Esophagus squamous epithelium (tissue), 5 donors: ENCODE results near the gene IL3RA. TPM values are rescaled to one million over a fixed set of nuclear protein-coding genes. Genes with fewer than 3 reads are reported as not detected.
"Not testable (repeated sequence)": the region's sequence is repeated elsewhere in the genome, so short reads cannot be mapped to it uniquely, and the experiment has no call there.

ENCODE experiments used
- DNase-seq: peaks from one replicate; lab custom pipeline; 2025; lab: John Stamatoyannopoulos, UW
- H3K27ac ChIP-seq, 4 donors: fragments of 200-600 bp; sonication (generic); one replicate each; pipeline ENCODE4 v1.5.1; 2016 to 2019; ENCODE audit warnings: mild to moderate bottlenecking in 1 of 4
- H3K27me3 ChIP-seq, 4 donors: fragments of 200-600 bp; sonication (generic); 1 replicate in 3 of 4; 2 replicates in 1 of 4; pipeline versions ENCODE4 v1.5.1 to v1.6.0; 2017 to 2021; ENCODE audit warnings: antibody characterized with exemption in 1 of 4
- H3K36me3 ChIP-seq, 3 donors: fragments of 200-600 bp; sonication (generic); one replicate each; pipeline ENCODE4 v1.5.1; 2016 to 2019
- H3K4me1 ChIP-seq, 3 donors: fragments of 200-600 bp; sonication (generic); one replicate each; pipeline ENCODE4 v1.5.1; 2017 to 2019
- H3K4me3 ChIP-seq, 4 donors: fragments of 200-600 bp; sonication (generic); 1 replicate in 3 of 4; 2 replicates in 1 of 4; pipeline ENCODE4 v1.5.1; 2016 to 2019; ENCODE audit warnings: mild to moderate bottlenecking in 2 of 4, moderate library complexity in 1 of 4
- H3K9me3 ChIP-seq, 3 donors: fragments of 200-600 bp; sonication (generic); one replicate each; pipeline ENCODE4 v1.5.1; 2016 to 2019
- POLR2A ChIP-seq, 4 donors: fragments of 450-650 bp; IDR thresholded peaks; one replicate each; pipeline ENCODE4 v1.6.1; 2017; ENCODE audit warnings: antibody characterized with exemption in 4 of 4, mild to moderate bottlenecking in 4 of 4, moderate library complexity in 3 of 4
- WGBS, 2 donors: methylation state at CpG; one replicate each; pipeline ENCODE4 v1.1.5; 2018; 5-methylcytosine and 5-hydroxymethylcytosine counted together
- intact Hi-C: fragments of 100-400 bp; cut with DNase I; formaldehyde crosslinking; loops from one replicate; pipeline ENCODE4 v1.15.0; 2022
- total RNA-seq, 4 donors: library from RNA; depleted of rRNA; stranded (reverse); fragments of >200 nt; gene quantifications; one replicate each; pipeline ENCODE4 v1.1.0, GENCODE V29; 2016
- TF ChIP-seq, protein P1 (sequence below), 6 experiments: fragments of 450-650 bp in 4 of 6; fragments of 200-600 bp in 2 of 6; sonication (generic) in 2 of 6; IDR thresholded peaks; one replicate each; pipeline ENCODE4 v1.5.1; 2016 to 2019; ENCODE audit warnings: antibody characterized with exemption in 6 of 6, mild to moderate bottlenecking in 4 of 6, moderate library complexity in 4 of 6
- donor health status: DM: yes; HTN: yes; CAD: no.

The IL3RA gene
- total RNA-seq, 4 donors from 2014 or later = 0.92 to 12.3 (median 5.9) TPM; not detected in 1

DNA sequence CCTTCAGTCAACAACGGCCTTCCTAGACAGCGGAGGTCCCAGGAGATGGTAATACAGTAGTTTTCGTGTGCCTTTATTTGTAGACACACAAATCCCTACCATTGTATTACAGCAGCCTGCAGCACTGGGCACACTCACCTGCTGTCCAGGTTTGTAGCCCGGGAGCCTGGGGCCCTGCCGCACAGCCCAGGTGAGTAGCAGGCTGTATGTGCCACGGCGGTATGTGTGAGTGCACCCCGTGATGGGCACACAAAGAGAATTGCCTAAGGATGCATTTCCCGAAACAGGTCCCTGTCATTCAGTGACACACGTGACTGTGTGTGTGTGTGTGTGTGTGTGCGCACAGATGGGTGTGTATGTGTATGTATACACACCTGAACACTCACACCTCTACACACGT lies 63.5 kb downstream of the IL3RA start:
- 75 to 92% methylated on average over 12 of the region's 12 CpGs for WGBS, 2 donors
- Histone ChIP-seq H3K27ac (no peak overlapping the region), H3K9me3 (no peaks in the 10 kb centered on the region), H3K4me3 (no peak overlapping the region), H3K27me3 (no peaks in the 10 kb centered on the region), H3K36me3 (peaks cover 0 to 86% (median 16%) of the 10 kb centered on the region in 3 donors), H3K4me1 (peaks cover 0 to 11% (median 0%) of the 10 kb centered on the region in 3 donors)
- intact Hi-C loops = no loop called here
- no peak for DNase-seq
- no peak for TF ChIP-seq POLR2A (IDR thresholded peaks at IDR 0.05)
- TF ChIP-seq, protein P1, sequence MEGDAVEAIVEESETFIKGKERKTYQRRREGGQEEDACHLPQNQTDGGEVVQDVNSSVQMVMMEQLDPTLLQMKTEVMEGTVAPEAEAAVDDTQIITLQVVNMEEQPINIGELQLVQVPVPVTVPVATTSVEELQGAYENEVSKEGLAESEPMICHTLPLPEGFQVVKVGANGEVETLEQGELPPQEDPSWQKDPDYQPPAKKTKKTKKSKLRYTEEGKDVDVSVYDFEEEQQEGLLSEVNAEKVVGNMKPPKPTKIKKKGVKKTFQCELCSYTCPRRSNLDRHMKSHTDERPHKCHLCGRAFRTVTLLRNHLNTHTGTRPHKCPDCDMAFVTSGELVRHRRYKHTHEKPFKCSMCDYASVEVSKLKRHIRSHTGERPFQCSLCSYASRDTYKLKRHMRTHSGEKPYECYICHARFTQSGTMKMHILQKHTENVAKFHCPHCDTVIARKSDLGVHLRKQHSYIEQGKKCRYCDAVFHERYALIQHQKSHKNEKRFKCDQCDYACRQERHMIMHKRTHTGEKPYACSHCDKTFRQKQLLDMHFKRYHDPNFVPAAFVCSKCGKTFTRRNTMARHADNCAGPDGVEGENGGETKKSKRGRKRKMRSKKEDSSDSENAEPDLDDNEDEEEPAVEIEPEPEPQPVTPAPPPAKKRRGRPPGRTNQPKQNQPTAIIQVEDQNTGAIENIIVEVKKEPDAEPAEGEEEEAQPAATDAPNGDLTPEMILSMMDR (IDR thresholded peaks at IDR 0.05) = no peak

DNA sequence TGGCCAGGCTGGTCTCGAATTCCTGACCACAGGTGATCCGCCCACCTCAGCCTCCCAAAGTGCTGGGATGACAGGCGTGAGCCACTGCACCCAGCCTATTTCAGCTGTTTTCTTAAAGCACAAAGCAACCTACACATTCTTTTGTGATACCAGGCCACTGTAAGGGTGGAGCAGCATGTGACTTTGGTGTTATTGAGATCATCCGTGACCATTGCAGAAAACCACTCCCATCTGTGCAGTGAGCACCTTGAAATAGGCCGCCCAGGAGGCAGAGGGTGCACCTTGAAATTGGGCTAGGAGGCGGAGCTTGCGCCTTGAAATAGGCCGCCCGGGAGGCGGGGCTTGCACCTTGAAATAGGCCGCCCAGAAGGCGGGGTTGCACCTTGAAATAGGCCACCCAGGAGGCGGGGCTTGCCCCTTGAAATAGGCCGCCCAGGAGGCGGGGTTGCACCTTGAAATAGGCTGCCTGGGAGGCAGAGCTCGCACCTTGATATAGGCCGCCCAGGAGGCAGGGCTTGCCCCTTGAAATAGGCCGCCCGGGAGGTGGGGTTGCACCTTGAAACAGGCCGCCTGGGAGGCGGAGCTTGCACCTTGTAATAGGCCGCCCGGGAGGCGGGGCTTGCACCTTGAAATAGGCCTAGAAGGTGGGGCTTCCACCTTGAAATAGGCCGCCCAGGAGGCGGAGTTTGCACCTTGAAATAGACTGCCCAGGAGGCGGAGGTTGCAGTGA lies 64.3 kb downstream of the IL3RA start:
- Histone ChIP-seq H3K27me3 (no peaks in the 10 kb centered on the region), H3K9me3 (no peaks in the 10 kb centered on the region), H3K36me3 (peaks cover 0 to 92% (median 21%) of the 10 kb centered on the region in 3 donors), H3K27ac (no peak overlapping the region), H3K4me3 (no peak overlapping the region), H3K4me1 (peaks cover 0 to 8% (median 0%) of the 10 kb centered on the region in 3 donors)
- intact Hi-C loops = no loop called here
- WGBS, 2 donors = 78 to 80% methylated on average over 9 to 11 of the region's 27 CpGs
- no peak for DNase-seq
- no peak for TF ChIP-seq POLR2A (IDR thresholded peaks at IDR 0.05)
- TF ChIP-seq, protein P1 (IDR thresholded peaks at IDR 0.05) = no peak

DNA sequence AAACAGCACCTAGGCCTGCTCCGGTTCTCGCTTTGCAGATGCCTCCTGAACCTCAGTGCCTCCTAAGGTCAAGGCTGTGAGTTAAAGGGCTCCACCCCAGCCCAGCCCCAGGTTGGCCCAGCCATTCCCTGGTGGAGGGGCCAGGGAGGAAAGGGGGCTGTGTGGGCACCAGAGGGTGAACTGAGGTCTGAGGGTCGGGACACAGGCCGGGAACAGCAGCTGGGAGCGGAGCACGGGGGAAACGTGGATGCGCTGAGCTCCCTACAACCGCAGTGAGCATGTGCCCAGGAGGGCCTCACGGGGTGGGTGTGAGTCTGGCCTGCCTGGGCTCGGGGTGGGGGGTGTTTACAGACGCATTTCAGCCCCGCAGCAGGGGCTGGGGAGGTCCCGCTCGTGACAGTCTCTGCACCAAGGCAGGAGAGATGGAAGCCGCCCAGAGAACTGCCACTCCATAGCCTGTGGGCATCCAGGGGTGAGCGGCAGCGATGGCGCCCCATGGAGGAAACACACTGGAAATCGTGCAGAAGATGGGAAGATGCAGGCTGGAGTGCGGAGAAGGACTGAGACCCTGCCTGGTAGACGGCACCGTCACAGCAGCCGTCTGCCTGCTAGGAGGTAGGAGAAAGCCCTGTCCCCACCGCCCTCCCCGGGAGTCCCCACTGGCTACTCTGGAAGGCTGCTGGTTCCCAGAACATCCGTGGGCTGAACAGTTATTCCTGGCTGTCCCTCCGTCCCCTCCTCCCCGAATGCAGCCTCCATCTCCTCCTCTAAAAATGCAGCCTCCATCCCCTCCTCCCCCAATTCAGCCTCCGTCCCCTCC lies 65.2 kb downstream of the IL3RA start:
- no peak overlapping the region for H3K4me3 ChIP-seq
- TF ChIP-seq, protein P1 (IDR thresholded peaks at IDR 0.05) = no peak
- TF ChIP-seq POLR2A (IDR thresholded peaks at IDR 0.05) = no peak
- H3K36me3 ChIP-seq = peaks cover 0 to 94% (median 21%) of the 10 kb centered on the region in 3 donors
- H3K9me3 ChIP-seq = no peaks in the 10 kb centered on the region
- no peaks in the 10 kb centered on the region for H3K27me3 ChIP-seq
- WGBS, 2 donors = 86% methylated on average over 12 to 23 of the region's 30 CpGs
- intact Hi-C loops = no loop called here
- H3K4me1 ChIP-seq = peaks cover 0 to 8% (median 0%) of the 10 kb centered on the region in 3 donors
- DNase-seq = no peak
- H3K27ac ChIP-seq = no peak overlapping the region

DNA sequence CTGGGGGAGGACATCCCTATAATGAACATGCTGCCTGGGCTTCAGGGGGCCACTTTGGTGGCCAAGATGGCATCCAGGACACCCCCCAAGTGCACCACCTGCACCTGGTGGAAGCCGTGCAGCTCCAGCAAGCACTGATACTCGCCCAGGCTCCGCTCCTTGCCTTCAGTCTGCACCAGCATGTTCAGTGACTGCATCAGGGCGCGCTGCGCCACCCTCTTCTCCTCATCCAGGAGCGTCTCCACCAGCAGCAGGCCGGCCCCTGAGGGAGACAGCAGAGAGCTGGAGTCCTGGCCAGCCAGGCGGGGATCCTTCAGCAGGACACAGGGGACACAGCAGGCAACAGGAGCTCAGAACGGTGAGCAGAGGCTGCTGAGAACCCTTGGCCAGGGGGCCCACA lies 66.6 kb downstream of the IL3RA start:
- WGBS, 2 donors = 100% methylated on average over 1 to 2 of the region's 10 CpGs
- Histone ChIP-seq H3K36me3 (peaks cover 0 to 96% (median 28%) of the 10 kb centered on the region in 3 donors), H3K9me3 (no peaks in the 10 kb centered on the region), H3K4me1 (peaks cover 0 to 8% (median 0%) of the 10 kb centered on the region in 3 donors), H3K27me3 (no peaks in the 10 kb centered on the region), H3K27ac (no peak overlapping the region), H3K4me3 (no peak overlapping the region)
- intact Hi-C loops = no loop called here
- DNase-seq = no peak
- no peak for TF ChIP-seq POLR2A (IDR thresholded peaks at IDR 0.05)
- TF ChIP-seq, protein P1 (IDR thresholded peaks at IDR 0.05) = no peak

DNA sequence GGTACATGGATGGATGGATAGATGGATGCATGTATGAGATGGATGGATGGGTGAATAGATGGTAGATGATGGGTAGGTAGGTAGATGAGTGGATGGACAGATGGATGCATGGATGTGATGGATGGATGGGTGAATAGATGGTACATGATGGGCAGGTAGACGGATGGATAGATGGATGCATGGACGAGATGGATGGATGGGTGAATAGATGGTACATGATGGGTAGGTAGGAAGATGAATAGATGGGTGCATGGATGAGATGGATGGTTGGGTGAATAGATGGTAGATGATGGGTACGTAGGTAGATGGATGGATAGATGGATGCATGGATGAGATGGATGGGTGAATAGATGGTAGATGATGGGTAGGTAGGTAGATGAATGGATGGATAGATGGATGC lies 67.3 kb downstream of the IL3RA start:
- H3K9me3 ChIP-seq, intact Hi-C loops, H3K4me1 ChIP-seq, DNase-seq, H3K27ac ChIP-seq, H3K27me3 ChIP-seq, H3K4me3 ChIP-seq: not testable (repeated sequence)
- WGBS, 2 donors = 89 to 93% methylated on average over 3 of the region's 3 CpGs
- H3K36me3 ChIP-seq = peaks cover 0 to 90% (median 28%) of the 10 kb centered on the region in 3 donors

DNA sequence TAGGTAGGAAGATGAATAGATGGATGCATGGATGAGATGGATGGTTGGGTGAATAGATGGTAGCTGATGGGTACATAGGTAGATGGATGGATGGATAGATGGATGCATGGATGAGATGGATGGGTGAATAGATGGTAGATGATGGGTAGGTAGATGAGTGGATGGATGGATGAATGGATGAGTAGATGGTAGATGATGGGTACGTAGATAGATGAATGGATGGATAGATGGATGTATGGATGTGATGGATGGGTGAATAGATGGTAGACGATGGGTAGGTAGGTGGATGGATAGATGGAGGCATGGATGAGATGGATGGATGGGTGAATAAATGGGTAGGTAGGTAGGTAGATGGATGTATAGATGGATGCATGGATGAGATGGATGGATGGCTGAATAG lies 69.2 kb downstream of the IL3RA start:
- 71 to 94% methylated on average over 2 of the region's 2 CpGs for WGBS, 2 donors
- H3K9me3 ChIP-seq, DNase-seq, H3K4me1 ChIP-seq, H3K27me3 ChIP-seq, intact Hi-C loops, H3K4me3 ChIP-seq, H3K27ac ChIP-seq: not testable (repeated sequence)
- peaks cover 0 to 79% (median 28%) of the 10 kb centered on the region in 3 donors for H3K36me3 ChIP-seq
